ENCODE measurements around the gene ENDOD1.

ENDOD1 gene

DNA sequence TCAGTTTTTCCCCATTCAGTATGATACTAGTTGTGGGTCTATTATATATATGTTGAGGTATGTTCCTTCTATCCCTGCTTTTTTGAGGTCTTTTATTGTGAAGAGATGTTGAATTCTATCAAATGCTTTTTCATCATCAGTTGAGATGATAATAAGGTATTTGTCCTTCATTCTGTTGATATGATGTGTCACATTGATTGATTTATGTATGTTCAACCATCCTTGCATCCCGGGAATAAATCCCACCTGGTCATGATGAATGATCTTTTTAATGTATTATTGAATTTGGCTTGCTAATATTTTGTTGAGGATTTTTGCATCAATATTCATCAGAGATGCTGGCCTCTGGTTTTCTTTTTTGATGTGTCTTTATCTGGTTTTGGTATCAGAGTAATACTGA, 26.0 kb downstream of the ENDOD1 start:
- DNase-seq (ENCODE audit: insufficient read length, low spot score) (no peak), FAIRE-seq (no peak)
- TF ChIP-seq, protein P1, sequence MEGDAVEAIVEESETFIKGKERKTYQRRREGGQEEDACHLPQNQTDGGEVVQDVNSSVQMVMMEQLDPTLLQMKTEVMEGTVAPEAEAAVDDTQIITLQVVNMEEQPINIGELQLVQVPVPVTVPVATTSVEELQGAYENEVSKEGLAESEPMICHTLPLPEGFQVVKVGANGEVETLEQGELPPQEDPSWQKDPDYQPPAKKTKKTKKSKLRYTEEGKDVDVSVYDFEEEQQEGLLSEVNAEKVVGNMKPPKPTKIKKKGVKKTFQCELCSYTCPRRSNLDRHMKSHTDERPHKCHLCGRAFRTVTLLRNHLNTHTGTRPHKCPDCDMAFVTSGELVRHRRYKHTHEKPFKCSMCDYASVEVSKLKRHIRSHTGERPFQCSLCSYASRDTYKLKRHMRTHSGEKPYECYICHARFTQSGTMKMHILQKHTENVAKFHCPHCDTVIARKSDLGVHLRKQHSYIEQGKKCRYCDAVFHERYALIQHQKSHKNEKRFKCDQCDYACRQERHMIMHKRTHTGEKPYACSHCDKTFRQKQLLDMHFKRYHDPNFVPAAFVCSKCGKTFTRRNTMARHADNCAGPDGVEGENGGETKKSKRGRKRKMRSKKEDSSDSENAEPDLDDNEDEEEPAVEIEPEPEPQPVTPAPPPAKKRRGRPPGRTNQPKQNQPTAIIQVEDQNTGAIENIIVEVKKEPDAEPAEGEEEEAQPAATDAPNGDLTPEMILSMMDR (IDR thresholded peaks at IDR 0.05; ENCODE audit: insufficient read depth, missing control alignments): no peak

DNA sequence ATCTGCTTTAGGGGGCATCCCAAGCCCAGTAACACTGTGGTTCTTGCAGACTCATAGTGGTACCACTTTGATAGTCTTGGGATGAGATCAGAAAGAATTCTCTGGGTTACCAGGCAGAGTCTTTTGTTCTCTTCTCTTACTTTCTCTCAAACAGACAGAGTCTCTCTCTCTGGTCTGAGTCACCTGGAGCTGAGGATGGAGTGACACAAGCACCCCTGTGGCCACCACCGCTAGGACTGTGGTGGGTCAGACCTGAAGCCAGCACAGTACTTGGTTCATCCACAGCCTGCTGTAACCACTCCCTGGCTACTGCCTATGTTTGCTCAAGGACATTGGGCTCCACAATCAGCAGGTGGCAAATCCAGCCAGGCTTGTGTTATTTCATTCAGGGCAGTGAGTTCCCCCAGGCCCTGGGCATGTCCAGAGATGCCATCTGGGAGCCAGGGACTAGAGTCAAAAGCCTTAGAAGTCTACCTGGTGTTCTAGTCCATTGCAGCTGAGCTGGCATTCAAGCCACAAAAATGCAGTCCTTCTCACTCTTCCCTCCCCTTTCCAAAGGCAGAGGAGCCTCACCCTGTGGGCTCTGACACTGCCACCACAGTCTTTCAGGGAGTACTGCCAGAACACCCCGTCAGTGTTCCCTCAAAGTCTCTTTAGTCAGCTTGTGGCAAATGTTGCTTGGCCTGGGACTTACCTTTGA, 29.9 kb downstream of the ENDOD1 start:
- FAIRE-seq: no peak
- no peak for DNase-seq (ENCODE audit: insufficient read length, low spot score)
- TF ChIP-seq, protein P1 (IDR thresholded peaks at IDR 0.05; ENCODE audit: insufficient read depth, missing control alignments): no peak

DNA sequence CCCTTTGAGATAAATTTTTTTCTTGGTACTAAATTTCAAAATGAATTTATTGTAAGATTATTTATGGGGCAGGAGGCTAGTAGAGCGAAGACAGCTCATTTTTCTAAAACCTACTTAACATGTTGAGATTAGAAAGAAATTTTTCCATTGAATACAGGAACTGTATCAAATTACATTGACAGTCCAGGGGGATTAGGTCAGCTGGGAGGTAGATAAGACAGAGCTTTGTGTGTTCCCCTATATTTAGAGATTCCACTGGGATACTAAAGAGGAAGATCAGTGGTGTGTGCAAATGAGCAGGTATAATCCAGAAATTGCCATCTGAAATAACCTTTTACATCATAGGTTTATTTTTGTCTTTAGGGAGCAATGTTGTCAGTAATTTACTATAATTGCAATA, 32.1 kb downstream of the ENDOD1 start:
- DNase-seq (ENCODE audit: insufficient read length, low spot score): no peak
- TF ChIP-seq, protein P1 (IDR thresholded peaks at IDR 0.05; ENCODE audit: insufficient read depth, missing control alignments): no peak
- no peak for FAIRE-seq

DNA sequence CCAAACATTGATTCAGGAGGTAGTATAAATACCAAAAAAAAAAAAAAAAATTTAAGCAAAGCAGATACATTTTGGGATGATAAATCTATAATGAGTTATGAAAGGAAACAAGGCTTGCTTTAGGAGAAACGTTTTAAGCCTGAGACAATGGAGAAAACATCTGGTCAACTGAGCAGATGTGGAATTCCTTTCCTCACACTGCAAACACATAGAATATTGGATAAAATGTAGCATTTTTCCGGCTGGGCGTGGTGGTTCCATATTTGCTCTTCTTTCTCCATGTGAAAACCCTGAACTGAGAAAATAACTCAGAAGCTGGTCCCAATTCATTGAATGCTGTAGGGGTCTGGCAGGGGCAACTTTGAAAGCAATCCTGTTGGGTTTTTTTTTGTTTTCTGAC, 33.9 kb downstream of the ENDOD1 start:
- TF ChIP-seq, protein P1 (IDR thresholded peaks at IDR 0.05; ENCODE audit: insufficient read depth, missing control alignments): no peak
- DNase-seq (ENCODE audit: insufficient read length, low spot score): no peak
- no peak for FAIRE-seq

DNA sequence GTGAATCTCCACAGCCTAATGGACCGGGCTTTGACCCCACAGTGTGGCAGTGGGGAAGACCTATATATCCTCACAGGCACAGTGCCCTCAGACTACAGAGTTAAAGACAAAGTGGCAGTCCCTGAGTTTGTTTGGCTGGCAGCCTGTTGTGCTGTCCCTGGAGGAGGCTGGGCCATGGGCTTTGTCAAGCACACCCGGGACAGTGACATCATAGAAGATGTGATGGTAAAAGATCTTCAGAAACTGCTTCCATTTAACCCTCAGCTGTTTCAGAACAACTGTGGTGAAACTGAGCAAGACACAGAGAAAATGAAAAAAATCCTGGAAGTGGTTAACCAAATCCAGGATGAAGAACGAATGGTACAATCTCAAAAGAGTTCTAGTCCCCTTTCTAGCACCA, 39.0 kb downstream of the ENDOD1 start:
- FAIRE-seq (no peak), DNase-seq (ENCODE audit: insufficient read length, low spot score) (no peak)
- TF ChIP-seq, protein P1 (IDR thresholded peaks at IDR 0.05; ENCODE audit: insufficient read depth, missing control alignments): no peak

DNA sequence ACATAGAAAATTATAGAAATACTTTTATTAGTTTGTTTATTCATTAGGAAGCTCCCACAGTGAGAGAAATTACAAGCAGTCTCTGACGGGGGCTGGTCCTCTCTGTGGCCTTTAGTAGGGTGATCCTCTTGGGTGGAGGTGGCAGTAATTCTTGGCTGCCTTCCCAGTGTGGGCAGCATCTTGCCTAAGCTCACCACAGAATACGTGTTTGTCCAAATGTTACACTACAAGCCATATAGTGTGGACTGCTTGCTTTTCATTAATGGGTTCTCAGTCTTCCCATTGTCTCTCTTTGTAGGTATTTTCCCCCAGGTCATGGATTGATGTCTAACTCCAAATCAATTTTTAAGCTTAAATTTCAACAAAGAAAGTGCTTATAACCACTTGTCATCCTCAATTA, 43.3 kb downstream of the ENDOD1 start:
- TF ChIP-seq, protein P1 (IDR thresholded peaks at IDR 0.05; ENCODE audit: insufficient read depth, missing control alignments): no peak
- no peak for FAIRE-seq

DNA sequence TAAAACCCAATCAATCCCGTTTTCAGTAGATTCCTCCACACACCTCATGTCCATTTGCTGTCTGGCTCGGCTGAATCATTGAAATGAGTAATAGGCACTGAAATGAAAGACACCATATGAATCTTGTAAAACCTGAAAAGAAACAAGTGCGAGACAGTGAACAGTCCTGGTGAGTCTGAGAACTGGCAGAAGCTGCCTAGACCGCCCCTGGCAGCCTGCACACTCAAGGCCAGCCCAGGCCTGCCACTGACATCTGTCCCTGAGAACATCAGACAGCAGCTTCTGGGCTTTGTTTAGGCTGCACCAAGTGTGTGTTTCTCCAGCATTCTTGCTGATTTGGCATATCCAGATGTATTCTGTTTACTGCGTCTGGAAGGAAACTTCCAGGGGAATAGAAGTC, 44.8 kb downstream of the ENDOD1 start:
- DNase-seq (ENCODE audit: insufficient read length, low spot score) (no peak), FAIRE-seq (no peak)
- TF ChIP-seq, protein P1 (IDR thresholded peaks at IDR 0.05; ENCODE audit: insufficient read depth, missing control alignments): no peak

More for the DNA sequence above, 43.3 kb downstream of the ENDOD1 start:
- no peak for DNase-seq (ENCODE audit: insufficient read length, low spot score)

All from D721Med (cell line).